H9 (cell line): ENCODE measurements around the gene USP7. TPM values are rescaled to one million over a fixed set of nuclear protein-coding genes. Genes with fewer than 3 reads are reported as not detected.

Experiments used
- DNase-seq: peaks from one replicate; pipeline ENCODE4 v3.0.0-alpha.2; 2017
- H2AFZ ChIP-seq: one replicate; pipeline ENCODE4 v1.6.1; 2013; ENCODE audit warnings: mild to moderate bottlenecking, low read length, control low read depth, moderate library complexity
- H2AK5ac ChIP-seq: 2 replicates; pipeline ENCODE4 v1.6.1; 2013; ENCODE audit warnings: low read length, control low read depth, mixed read lengths; ENCODE audit not compliant: insufficient read length
- H2BK120ac ChIP-seq: one replicate; pipeline ENCODE4 v1.6.1; 2013; ENCODE audit warnings: low read depth, mild to moderate bottlenecking, low read length, control low read depth, inconsistent platforms; ENCODE audit not compliant: poor library complexity, severe bottlenecking
- H2BK12ac ChIP-seq: 2 replicates; pipeline ENCODE4 v1.6.1; 2013; ENCODE audit warnings: low read length, control low read depth, mixed read lengths, low read depth; ENCODE audit not compliant: insufficient read length
- H2BK15ac ChIP-seq: 2 replicates; pipeline ENCODE4 v1.6.1; 2013; ENCODE audit warnings: low read depth, low read length, control low read depth
- H2BK20ac ChIP-seq: one replicate; pipeline ENCODE4 v1.6.1; 2013; ENCODE audit warnings: low read depth, mild to moderate bottlenecking, low read length, control low read depth, inconsistent platforms; ENCODE audit not compliant: poor library complexity, severe bottlenecking
- H2BK5ac ChIP-seq: 2 replicates; pipeline ENCODE4 v1.6.1; 2013; ENCODE audit warnings: low read length, control low read depth, mixed read lengths; ENCODE audit not compliant: insufficient read length
- H3K14ac ChIP-seq: 2 replicates; pipeline ENCODE4 v1.6.1; 2013; ENCODE audit warnings: low read length, control low read depth; ENCODE audit not compliant: insufficient read depth
- H3K18ac ChIP-seq: 2 replicates; pipeline ENCODE4 v1.6.1; 2013; ENCODE audit warnings: low read depth, mild to moderate bottlenecking, mixed read lengths, low read length, control low read depth; ENCODE audit not compliant: insufficient read length
- H3K23ac ChIP-seq: 2 replicates; pipeline ENCODE4 v1.6.1; 2013; ENCODE audit warnings: low read length, control low read depth, mixed read lengths, low read depth; ENCODE audit not compliant: insufficient read length
- H3K23me2 ChIP-seq: 2 replicates; pipeline ENCODE4 v1.6.1; 2013; ENCODE audit warnings: low read depth, mild to moderate bottlenecking, mixed read lengths, low read length, control low read depth; ENCODE audit not compliant: insufficient read length, poor library complexity, severe bottlenecking
- H3K27ac ChIP-seq: 2 replicates; pipeline ENCODE4 v1.5.1; 2013; ENCODE audit warnings: low read length, control low read depth, mixed read lengths, low read depth; ENCODE audit not compliant: insufficient read length
- H3K27me3 ChIP-seq: 2 replicates; pipeline ENCODE4 v1.6.1; 2013; ENCODE audit warnings: low read length, control low read depth, inconsistent platforms; ENCODE audit not compliant: insufficient read depth
- H3K4ac ChIP-seq: 2 replicates; pipeline ENCODE4 v1.6.1; 2013; ENCODE audit warnings: low read depth, mild to moderate bottlenecking, control low read depth, inconsistent platforms, low read length, moderate library complexity
- H3K4me1 ChIP-seq: 2 replicates; pipeline ENCODE4 v1.6.1; 2013; ENCODE audit warnings: low read length, control low read depth, inconsistent platforms; ENCODE audit not compliant: insufficient read depth
- H3K4me2 ChIP-seq: 2 replicates; pipeline ENCODE4 v1.6.1; 2013; ENCODE audit warnings: low read length, control low read depth, mixed read lengths; ENCODE audit not compliant: insufficient read length, insufficient read depth
- H3K56ac ChIP-seq: 2 replicates; pipeline ENCODE4 v1.6.1; 2013; ENCODE audit warnings: low read depth, mild to moderate bottlenecking, mixed read lengths, low read length, control low read depth; ENCODE audit not compliant: insufficient read length
- H3K79me1 ChIP-seq: 2 replicates; pipeline ENCODE4 v1.6.1; 2013; ENCODE audit warnings: low read depth, mild to moderate bottlenecking, moderate library complexity, low read length, control low read depth, inconsistent platforms; ENCODE audit not compliant: insufficient read depth, poor library complexity, severe bottlenecking
- H3K79me2 ChIP-seq: 2 replicates; pipeline ENCODE4 v1.6.1; 2013; ENCODE audit warnings: low read length, control low read depth, inconsistent platforms; ENCODE audit not compliant: insufficient read depth
- H3K9ac ChIP-seq: 2 replicates; pipeline ENCODE4 v1.6.1; 2013; ENCODE audit warnings: low read length, control low read depth, mixed read lengths; ENCODE audit not compliant: insufficient read length; ENCODE audit errors: extremely low read depth
- H3K9me3 ChIP-seq: one replicate; pipeline ENCODE4 v1.6.1; 2013; ENCODE audit warnings: low read depth, low read length, inconsistent platforms; ENCODE audit not compliant: control insufficient read depth
- H3T11ph ChIP-seq: one replicate; pipeline ENCODE4 v1.6.1; 2013; ENCODE audit warnings: mild to moderate bottlenecking, low read length, control low read depth, inconsistent platforms
- H4K20me1 ChIP-seq: one replicate; pipeline ENCODE4 v1.6.1; 2013; ENCODE audit not compliant: control insufficient read depth, insufficient read length, insufficient read depth
- H4K5ac ChIP-seq: 2 replicates; pipeline ENCODE4 v1.6.1; 2013; ENCODE audit warnings: low read depth, mild to moderate bottlenecking, mixed read lengths, low read length, control low read depth; ENCODE audit not compliant: insufficient read length
- H4K8ac ChIP-seq: replicated peaks from 2 replicates; pipeline ENCODE4 v1.6.1; 2013; ENCODE audit warnings: low read length, control low read depth, mixed read lengths, low read depth; ENCODE audit not compliant: insufficient read length
- H4K91ac ChIP-seq: 2 replicates; pipeline ENCODE4 v1.6.1; 2013; ENCODE audit warnings: low read depth, mild to moderate bottlenecking, moderate library complexity, mixed read lengths, low read length, control low read depth; ENCODE audit not compliant: insufficient read length
- H3K27ac Mint-ChIP-seq, 3 experiments: 2 replicates in 2 of 3; 3 replicates in 1 of 3; pipeline ENCODE4 v1.8.0; 2020 to 2021; ENCODE audit warnings: mixed read lengths in 3 of 3, mild to moderate bottlenecking in 1 of 3, moderate library complexity in 1 of 3
- H3K27me3 Mint-ChIP-seq: 2 replicates; pipeline ENCODE4 v1.8.0; 2021; ENCODE audit warnings: low read depth, mild to moderate bottlenecking, moderate library complexity, mixed read lengths
- H3K36me3 Mint-ChIP-seq, 3 experiments: 2 replicates in 2 of 3; 3 replicates in 1 of 3; pipeline ENCODE4 v1.8.0; 2020 to 2021; ENCODE audit warnings: low read depth in 3 of 3, mixed read lengths in 3 of 3; ENCODE audit not compliant: insufficient read depth in 1 of 3
- H3K4me1 Mint-ChIP-seq, 2 experiments: 2 replicates each; pipeline ENCODE4 v1.8.0; 2020; ENCODE audit warnings: mixed read lengths in 2 of 2
- H3K4me3 Mint-ChIP-seq, 2 experiments: 2 replicates in 1 of 2; 3 replicates in 1 of 2; pipeline ENCODE4 v1.8.0; 2020 to 2021; ENCODE audit warnings: mild to moderate bottlenecking in 2 of 2, mixed read lengths in 2 of 2, moderate library complexity in 1 of 2
- H3K9me3 Mint-ChIP-seq, 2 experiments: 2 replicates in 1 of 2; 3 replicates in 1 of 2; pipeline ENCODE4 v1.8.0; 2020; ENCODE audit warnings: mild to moderate bottlenecking in 2 of 2, mixed read lengths in 2 of 2, moderate library complexity in 1 of 2
- CTCF ChIP-seq: fragments of 200-600 bp; sonication (generic); conservative IDR thresholded peaks from 3 replicates; pipeline ENCODE4 v1.8.0; 2021; ENCODE audit warnings: antibody characterized with exemption, mild to moderate bottlenecking
- WGBS: extraction: QIAGEN DNeasy Blood & Tissue Kit; methylation state at CpG from one replicate; pipeline ENCODE4 v1.1.7; 2013; ENCODE audit warnings: missing lambda C conversion rate, low lambda C conversion rate, mixed read lengths; ENCODE audit not compliant: insufficient read length; ENCODE audit errors: extremely low coverage; 5-methylcytosine and 5-hydroxymethylcytosine counted together
- total RNA-seq: library from RNA; stranded (reverse); gene quantifications from 2 replicates; pipeline ENCODE4 v1.2.1, GENCODE V29; 2021

Gene USP7
- total RNA-seq, 1 experiment from 2014 or later: 192 TPM

GRCh38 chr16:8957063-8957397 is 6.7 kb downstream of the USP7 start:
- H2AFZ ChIP-seq: no peak overlapping the region
- peaks cover 75 to 83% of the 10 kb centered on the region in 2 experiments for H3K4me1 Mint-ChIP-seq
- no peak for TF ChIP-seq CTCF
- no peaks in the 10 kb centered on the region for H3K27me3 ChIP-seq
- H3K4me1 ChIP-seq: peaks cover 26% of the 10 kb centered on the region; the same call in 1 of the 2 replicates
- peak overlapping the region in 2 of 3 experiments; percentile 28 to 90; a peak in 2 of 7 replicates for H3K27ac Mint-ChIP-seq
- H3K56ac ChIP-seq: no peak overlapping the region
- peaks cover 5% of the 10 kb centered on the region for H3K23me2 ChIP-seq
- DNase-seq: no peak
- no peak overlapping the region for H2BK12ac ChIP-seq
- no peak overlapping the region for H4K91ac ChIP-seq
- no peaks in the 10 kb centered on the region for H3K9me3 ChIP-seq
- no peak overlapping the region for H3T11ph ChIP-seq
- H3K4me2 ChIP-seq: no peak overlapping the region
- H2BK5ac ChIP-seq: no peak overlapping the region
- H4K5ac ChIP-seq: no peak overlapping the region
- H2AK5ac ChIP-seq: no peak overlapping the region
- WGBS: no CpG with 5 or more reads among the region's 2 CpGs
- H3K14ac ChIP-seq: no peak overlapping the region
- no peaks in the 10 kb centered on the region for H4K20me1 ChIP-seq
- H3K4ac ChIP-seq: no peak overlapping the region
- no peak overlapping the region for H4K8ac ChIP-seq
- H3K27ac ChIP-seq: no peak overlapping the region
- peaks cover 0 to 5% (median 0%) of the 10 kb centered on the region in 3 experiments; a peak in 2 of 7 replicates for H3K36me3 Mint-ChIP-seq
- H3K79me2 ChIP-seq: peaks cover 87% of the 10 kb centered on the region
- no peak overlapping the region for H2BK20ac ChIP-seq
- H3K4me3 Mint-ChIP-seq: peak overlapping the region in 1 of 2 experiments; percentile 2; a peak in 1 of 5 replicates
- H3K9ac ChIP-seq: no peak overlapping the region
- peaks cover 1% of the 10 kb centered on the region; the same call in 1 of the 2 replicates for H3K27me3 Mint-ChIP-seq
- H2BK15ac ChIP-seq: no peak overlapping the region
- no peak overlapping the region for H2BK120ac ChIP-seq
- H3K9me3 Mint-ChIP-seq: no peaks in the 10 kb centered on the region; a peak in 1 of 5 replicates
- H3K18ac ChIP-seq: no peak overlapping the region
- no peak overlapping the region for H3K23ac ChIP-seq
- peaks cover 9% of the 10 kb centered on the region for H3K79me1 ChIP-seq
